CD4-positive, alpha-beta T cell (primary cell): ENCODE measurements around the gene ZNF614. TPM values are rescaled to one million over a fixed set of nuclear protein-coding genes. Genes with fewer than 3 reads are reported as not detected.

Experiments
- ATAC-seq: fragments of 200-7000 bp; cut with Tn5 transposase; one replicate; pipeline ENCODE4 v1.10.0; 2022; ENCODE audit warnings: mild to moderate bottlenecking; ENCODE audit not compliant: poor library complexity
- CTCF ChIA-PET: fragments of 350-600 bp; sonication (Branson Sonifier 250); formaldehyde crosslinking; loops from one replicate; lab custom pipeline; 2021; ENCODE audit warnings: antibody characterized with exemption, inconsistent platforms; lab: Charles Lee
- POLR2A ChIA-PET: fragments of 350-600 bp; sonication (Branson Sonifier 250); formaldehyde crosslinking; loops from one replicate; lab custom pipeline; 2021; ENCODE audit warnings: antibody characterized with exemption, inconsistent platforms; lab: Charles Lee
- DNase-seq, 14 experiments: peaks; one replicate each; pipeline ENCODE4 v3.0.0-alpha.2; 2013 to 2020; ENCODE audit warnings: mixed read lengths in 2 of 14
- H3K27ac ChIP-seq, 2 donors: one replicate each; pipeline versions ENCODE4 v1.5.1 to v1.7.0; 2013; ENCODE audit warnings: low read length in 2 of 2, low read depth in 1 of 2, mild to moderate bottlenecking in 1 of 2
- H3K27me3 ChIP-seq, 2 experiments: 1 replicate in 1 of 2; 2 replicates in 1 of 2; pipeline versions ENCODE4 v1.6.1 to v1.7.0; 2013; ENCODE audit warnings: low read length in 2 of 2, control low read depth in 1 of 2, mild to moderate bottlenecking in 1 of 2, moderate library complexity in 1 of 2; ENCODE audit not compliant: insufficient read depth in 2 of 2, control insufficient read depth in 1 of 2
- H3K36me3 ChIP-seq: one replicate; pipeline ENCODE4 v1.6.1; 2013; ENCODE audit warnings: low read length, control low read depth; ENCODE audit not compliant: insufficient read depth
- H3K4me1 ChIP-seq: one replicate; pipeline ENCODE4 v1.6.1; 2013; ENCODE audit warnings: low read length, control low read depth; ENCODE audit not compliant: insufficient read depth
- H3K4me3 ChIP-seq: one replicate; pipeline ENCODE4 v1.5.1; 2013; ENCODE audit warnings: mild to moderate bottlenecking, low read length, moderate library complexity
- H3K9me3 ChIP-seq, 2 experiments: 1 replicate in 1 of 2; 2 replicates in 1 of 2; pipeline versions ENCODE4 v1.6.1 to v1.7.0; 2013; ENCODE audit warnings: low read length in 2 of 2, mild to moderate bottlenecking in 2 of 2, control low read depth in 1 of 2, moderate library complexity in 1 of 2; ENCODE audit not compliant: control insufficient read depth in 1 of 2, insufficient read depth in 1 of 2
- H3K27ac Mint-ChIP-seq: one replicate; pipeline ENCODE4 v1.8.0; 2020; ENCODE audit warnings: mixed read lengths
- H3K27me3 Mint-ChIP-seq: one replicate; pipeline ENCODE4 v1.8.0; 2021; ENCODE audit warnings: mixed read lengths
- H3K36me3 Mint-ChIP-seq: one replicate; pipeline ENCODE4 v1.8.0; 2021; ENCODE audit warnings: low read depth, mixed read lengths
- H3K4me1 Mint-ChIP-seq: one replicate; pipeline ENCODE4 v1.8.0; 2021; ENCODE audit warnings: low read depth, mixed read lengths
- H3K4me3 Mint-ChIP-seq: one replicate; pipeline ENCODE4 v1.8.0; 2020; ENCODE audit warnings: mild to moderate bottlenecking, mixed read lengths
- H3K9me3 Mint-ChIP-seq: one replicate; pipeline ENCODE4 v1.8.0; 2020; ENCODE audit warnings: mixed read lengths
- intact Hi-C, 2 experiments: fragments of 100-400 bp; cut with DNase I in 1 of 2; cut with micrococcal nuclease in 1 of 2; formaldehyde crosslinking; loops; one replicate each; pipeline versions ENCODE4 v1.15.1 to v1.9.0; 2023 to 2025; cut with DNase I, micrococcal nuclease
- total RNA-seq, 174 experiments: library from RNA in 2 of 174; stranded (reverse) in 2 of 174; gene quantifications; one replicate each; pipeline ENCODE4 v1.2.3 and lab custom pipeline; 2021 to 2026
- TF ChIP-seq, protein P1 (sequence below): fragments of 200-600 bp; IDR thresholded peaks from one replicate; pipeline ENCODE4 v1.8.0; 2022; ENCODE audit warnings: antibody characterized with exemption, mild to moderate bottlenecking

The ZNF614 gene
- total RNA-seq, 2 experiments from 2014 or later: 9.7 to 10.5 TPM

GRCh38 chr19:51980116-51980736, 48.0 kb downstream of the ZNF614 start:
- peaks cover 39% of the 10 kb centered on the region for H3K36me3 ChIP-seq
- H3K4me3 ChIP-seq: no peak overlapping the region
- peaks cover 99% of the 10 kb centered on the region for H3K36me3 Mint-ChIP-seq
- peaks cover 49 to 98% of the 10 kb centered on the region in 2 experiments for H3K9me3 ChIP-seq
- no peaks in the 10 kb centered on the region for H3K27me3 ChIP-seq
- H3K9me3 Mint-ChIP-seq: peaks cover 20% of the 10 kb centered on the region
- ATAC-seq (no peak), DNase-seq (no peak)
- H3K27ac ChIP-seq: no peak overlapping the region
- ChIA-PET POLR2A (no interaction called here), CTCF (no interaction called here)
- H3K27ac Mint-ChIP-seq: no peak overlapping the region
- no peak overlapping the region for H3K4me3 Mint-ChIP-seq
- TF ChIP-seq, protein P1, sequence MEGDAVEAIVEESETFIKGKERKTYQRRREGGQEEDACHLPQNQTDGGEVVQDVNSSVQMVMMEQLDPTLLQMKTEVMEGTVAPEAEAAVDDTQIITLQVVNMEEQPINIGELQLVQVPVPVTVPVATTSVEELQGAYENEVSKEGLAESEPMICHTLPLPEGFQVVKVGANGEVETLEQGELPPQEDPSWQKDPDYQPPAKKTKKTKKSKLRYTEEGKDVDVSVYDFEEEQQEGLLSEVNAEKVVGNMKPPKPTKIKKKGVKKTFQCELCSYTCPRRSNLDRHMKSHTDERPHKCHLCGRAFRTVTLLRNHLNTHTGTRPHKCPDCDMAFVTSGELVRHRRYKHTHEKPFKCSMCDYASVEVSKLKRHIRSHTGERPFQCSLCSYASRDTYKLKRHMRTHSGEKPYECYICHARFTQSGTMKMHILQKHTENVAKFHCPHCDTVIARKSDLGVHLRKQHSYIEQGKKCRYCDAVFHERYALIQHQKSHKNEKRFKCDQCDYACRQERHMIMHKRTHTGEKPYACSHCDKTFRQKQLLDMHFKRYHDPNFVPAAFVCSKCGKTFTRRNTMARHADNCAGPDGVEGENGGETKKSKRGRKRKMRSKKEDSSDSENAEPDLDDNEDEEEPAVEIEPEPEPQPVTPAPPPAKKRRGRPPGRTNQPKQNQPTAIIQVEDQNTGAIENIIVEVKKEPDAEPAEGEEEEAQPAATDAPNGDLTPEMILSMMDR: no peak
- H3K27me3 Mint-ChIP-seq: no peaks in the 10 kb centered on the region
- no peaks in the 10 kb centered on the region for H3K4me1 ChIP-seq
- intact Hi-C loops: loop anchor here in 1 of 2 experiments (10.0 kb wide), 1 partner anchor 75 kb away; the partner anchor contains the start of gene ZNF649
- peaks cover 13% of the 10 kb centered on the region for H3K4me1 Mint-ChIP-seq

DNA sequence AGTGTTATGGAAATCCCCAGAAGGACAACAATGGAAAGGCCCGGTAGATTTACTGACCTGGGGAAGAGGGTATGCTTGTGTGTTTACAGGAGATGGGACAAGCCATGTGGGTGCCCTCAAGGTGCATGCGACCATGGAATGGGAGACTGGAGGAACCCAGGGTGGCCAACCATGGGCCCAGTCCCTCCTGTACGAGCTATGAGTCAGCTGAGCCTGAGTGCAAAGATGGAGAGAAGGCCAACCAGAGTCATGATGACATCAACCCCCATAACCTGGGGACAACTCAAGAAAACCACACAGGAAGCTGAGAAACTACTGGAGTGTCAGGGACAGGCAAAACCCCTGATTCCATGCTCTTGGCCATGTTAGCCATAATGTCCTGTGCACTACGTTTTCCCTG, 49.3 kb downstream of the ZNF614 start:
- no peak for ATAC-seq
- Histone ChIP-seq H3K27me3 (no peaks in the 10 kb centered on the region), H3K9me3 (peaks cover 51 to 100% of the 10 kb centered on the region in 2 experiments), H3K4me3 (no peak overlapping the region), H3K4me1 (no peaks in the 10 kb centered on the region), H3K36me3 (peaks cover 52% of the 10 kb centered on the region), H3K27ac (no peak overlapping the region)
- Mint-ChIP-seq H3K27me3 (no peaks in the 10 kb centered on the region), H3K4me1 (peaks cover 11% of the 10 kb centered on the region), H3K9me3 (peaks cover 20% of the 10 kb centered on the region), H3K36me3 (peaks cover 100% of the 10 kb centered on the region), H3K4me3 (no peak overlapping the region), H3K27ac (no peak overlapping the region)
- ChIA-PET CTCF (no interaction called here), POLR2A (no interaction called here)
- TF ChIP-seq, protein P1: no peak
- DNase-seq: no peak
- intact Hi-C loops: no loop called here

- H3K9me3 ChIP-seq: peaks cover 49 to 100% of the 10 kb centered on the region in 2 experiments
- H3K27ac ChIP-seq: no peak overlapping the region
- H3K36me3 ChIP-seq: peaks cover 62% of the 10 kb centered on the region
- no peaks in the 10 kb centered on the region for H3K4me1 ChIP-seq
- no peak overlapping the region for H3K27ac Mint-ChIP-seq
- no peaks in the 10 kb centered on the region for H3K27me3 Mint-ChIP-seq
- peaks cover 100% of the 10 kb centered on the region for H3K36me3 Mint-ChIP-seq
- no peak overlapping the region for H3K4me3 ChIP-seq
- intact Hi-C loops: no loop called here
- H3K4me1 Mint-ChIP-seq: no peaks in the 10 kb centered on the region
- TF ChIP-seq, protein P1: no peak
- DNase-seq (no peak), ATAC-seq (no peak)
- ChIA-PET CTCF (no interaction called here), POLR2A (no interaction called here)
- H3K9me3 Mint-ChIP-seq: peaks cover 12% of the 10 kb centered on the region
- H3K4me3 Mint-ChIP-seq: no peak overlapping the region
- no peaks in the 10 kb centered on the region for H3K27me3 ChIP-seq
These were observed 50.8 kb downstream of the ZNF614 start for GRCh38 chr19:51977346-51977745.
